GM23338 (cell line): ENCODE measurements around the gene FAM53A. TPM values are rescaled to one million over a fixed set of nuclear protein-coding genes. Genes with fewer than 3 reads are reported as not detected.

Experiments
- ATAC-seq: fragments of 200-7000 bp; cut with Tn5 transposase; 3 replicates; pipeline ENCODE4 v1.9.1; 2020
- DNase-seq: peaks from one replicate; pipeline ENCODE4 v3.0.0-alpha.2; 2015; ENCODE audit warnings: low spot score
- H2AFZ ChIP-seq: fragments of 200-600 bp; sonication (generic); 2 replicates; pipeline ENCODE4 v1.8.0; 2016; ENCODE audit warnings: antibody characterized with exemption, mild to moderate bottlenecking, moderate library complexity
- H3F3A ChIP-seq: fragments of 200-600 bp; sonication (generic); replicated peaks from 2 replicates; pipeline ENCODE4 v1.8.0; 2017; ENCODE audit warnings: antibody characterized with exemption, mixed run types, low read depth
- H3K27ac ChIP-seq: fragments of 200-600 bp; sonication (generic); 2 replicates; pipeline ENCODE4 v1.6.1; 2016; ENCODE audit warnings: low read depth
- H3K27me3 ChIP-seq: fragments of 200-600 bp; sonication (generic); 2 replicates; pipeline ENCODE4 v1.8.0; 2016; ENCODE audit warnings: mild to moderate bottlenecking, mixed run types, moderate library complexity; ENCODE audit not compliant: insufficient read depth
- H3K36me3 ChIP-seq: fragments of 200-600 bp; sonication (generic); 2 replicates; pipeline ENCODE4 v1.8.0; 2016; ENCODE audit warnings: mild to moderate bottlenecking; ENCODE audit not compliant: insufficient read depth
- H3K4me1 ChIP-seq: fragments of 200-600 bp; sonication (generic); 2 replicates; pipeline ENCODE4 v1.8.0; 2016; ENCODE audit warnings: mild to moderate bottlenecking, moderate library complexity; ENCODE audit not compliant: insufficient read depth
- H3K4me2 ChIP-seq: fragments of 200-600 bp; sonication (generic); 2 replicates; pipeline ENCODE4 v1.7.1; 2017; ENCODE audit warnings: mixed run types
- H3K4me3 ChIP-seq: fragments of 200-600 bp; sonication (generic); 2 replicates; pipeline ENCODE4 v1.6.1; 2016; ENCODE audit warnings: mixed run types
- H3K79me2 ChIP-seq: fragments of 200-600 bp; sonication (generic); replicated peaks from 2 replicates; pipeline ENCODE4 v1.8.0; 2017; ENCODE audit warnings: mild to moderate bottlenecking; ENCODE audit not compliant: insufficient read depth
- H3K9me2 ChIP-seq: fragments of 200-600 bp; sonication (generic); 2 replicates; pipeline ENCODE4 v1.8.0; 2017; ENCODE audit not compliant: insufficient read depth
- H4K20me1 ChIP-seq: fragments of 200-600 bp; sonication (generic); replicated peaks from 2 replicates; pipeline ENCODE4 v1.8.0; 2017; ENCODE audit warnings: mild to moderate bottlenecking; ENCODE audit not compliant: insufficient read depth
- H3K27ac Mint-ChIP-seq: 2 replicates; pipeline ENCODE4 v1.8.0; 2020; ENCODE audit warnings: inconsistent platforms, mild to moderate bottlenecking, moderate library complexity, mixed read lengths
- H3K27me3 Mint-ChIP-seq: 3 replicates; pipeline ENCODE4 v1.8.0; 2022; ENCODE audit warnings: low read depth, mild to moderate bottlenecking, moderate library complexity, mixed read lengths, inconsistent platforms; ENCODE audit not compliant: insufficient read depth, poor library complexity
- H3K36me3 Mint-ChIP-seq: 3 replicates; pipeline ENCODE4 v1.8.0; 2021; ENCODE audit warnings: low read depth, mild to moderate bottlenecking, inconsistent platforms, moderate library complexity, mixed read lengths
- H3K4me1 Mint-ChIP-seq: 3 replicates; pipeline ENCODE4 v1.8.0; 2020; ENCODE audit warnings: mild to moderate bottlenecking, inconsistent platforms, mixed read lengths
- H3K4me3 Mint-ChIP-seq: 3 replicates; pipeline ENCODE4 v1.8.0; 2021; ENCODE audit warnings: moderate library complexity, mild to moderate bottlenecking, inconsistent platforms, mixed read lengths
- H3K9me3 Mint-ChIP-seq: 3 replicates; pipeline ENCODE4 v1.8.0; 2020; ENCODE audit warnings: moderate library complexity, mild to moderate bottlenecking, inconsistent platforms, mixed read lengths
- ETS1 ChIP-seq: IDR thresholded peaks from 2 replicates; pipeline ENCODE4 v1.6.1; 2016; ENCODE audit warnings: antibody characterized with exemption
- EZH2 ChIP-seq: fragments of 200-600 bp; sonication (generic); IDR thresholded peaks from one replicate; pipeline ENCODE4 v1.8.0; 2017; ENCODE audit warnings: antibody characterized with exemption, mild to moderate bottlenecking, low read depth; ENCODE audit not compliant: unreplicated experiment
- EZH2phosphoT487 ChIP-seq: fragments of 200-600 bp; sonication (generic); IDR thresholded peaks from one replicate; pipeline ENCODE4 v1.8.1; 2018; ENCODE audit warnings: antibody characterized with exemption; ENCODE audit not compliant: unreplicated experiment
- JUNB ChIP-seq: IDR thresholded peaks from one replicate; pipeline ENCODE4 v1.6.1; 2016; ENCODE audit warnings: antibody characterized with exemption; ENCODE audit not compliant: unreplicated experiment
- ZNF331 ChIP-seq: fragments of 250-450 bp; sonication (Bioruptor Pico); IDR thresholded peaks from 2 replicates; pipeline ENCODE4 v1.5.0; 2020; ENCODE audit warnings: low read depth, mild to moderate bottlenecking, moderate library complexity
- polyA plus RNA-seq: library from polyadenylated mRNA; unstranded; fragments of >200 nt; fragmentation: Nextera tagmentation; extraction: Ambion mirVana; gene quantifications from 2 replicates; pipeline ENCODE4 v1.2.1, GENCODE V29; 2016
- total RNA-seq: library from RNA; depleted of rRNA; stranded (reverse); fragments of >200 nt; shearing (Covaris generic); gene quantifications from 2 replicates; pipeline ENCODE4 v1.2.3, GENCODE V29; 2014
- TF ChIP-seq, protein P1 (sequence below): IDR thresholded peaks from one replicate; pipeline ENCODE4 v1.6.1; 2018; ENCODE audit warnings: antibody characterized with exemption; ENCODE audit not compliant: unreplicated experiment

The FAM53A gene
- total and polyA plus RNA-seq, 2 experiments from 2014 or later = 1.1 to 3.1 TPM

DNA sequence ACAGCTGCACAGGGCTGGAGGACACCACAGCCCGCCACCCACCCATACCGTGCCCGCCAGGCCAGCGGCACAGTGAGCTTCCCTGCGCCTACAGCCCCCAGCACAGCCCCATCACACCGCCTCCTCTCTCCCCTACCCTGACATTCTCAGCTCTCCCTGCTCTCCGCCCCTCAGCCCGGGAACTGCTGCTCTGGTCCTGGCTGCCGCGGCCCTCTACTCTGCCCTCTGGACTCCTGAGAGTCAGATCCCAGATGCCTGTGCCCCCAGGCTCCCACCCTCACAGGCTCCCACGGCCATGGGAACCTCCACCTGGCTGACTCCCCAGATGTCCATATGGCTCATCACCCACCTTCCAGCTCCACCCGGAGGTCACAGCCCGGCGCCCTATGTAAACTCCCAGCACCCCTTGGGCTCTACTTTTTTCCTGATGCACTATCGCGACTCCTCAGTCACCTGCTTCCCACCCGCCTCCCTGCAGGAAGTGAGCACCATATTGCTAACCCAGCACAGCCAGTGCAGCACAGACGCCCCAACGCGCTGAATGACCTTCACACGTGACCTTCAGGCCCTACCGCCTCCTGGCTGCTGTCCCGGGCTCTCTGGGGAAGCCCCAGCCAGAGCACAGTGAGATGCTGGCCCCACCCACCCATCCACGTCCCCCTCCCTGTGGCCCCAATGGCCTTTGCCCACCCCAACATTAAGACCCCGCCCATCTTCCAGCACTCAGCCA, 23.0 kb downstream of the FAM53A start:
- peak; percentile 27; the same call in 2 of the 3 replicates for ATAC-seq
- Histone ChIP-seq H3K79me2 (no peaks in the 10 kb centered on the region), H3K27me3 (no peaks in the 10 kb centered on the region), H4K20me1 (no peaks in the 10 kb centered on the region), H3K4me2 (no peak overlapping the region), H3F3A (no peaks in the 10 kb centered on the region), H3K27ac (no peak overlapping the region), H3K9me2 (no peaks in the 10 kb centered on the region), H3K4me3 (no peak overlapping the region), H3K36me3 (no peaks in the 10 kb centered on the region), H2AFZ (no peak overlapping the region), H3K4me1 (no peaks in the 10 kb centered on the region)
- DNase-seq = no peak
- Mint-ChIP-seq H3K36me3 (no peaks in the 10 kb centered on the region), H3K4me1 (peaks cover 4% of the 10 kb centered on the region), H3K27me3 (peaks cover 2% of the 10 kb centered on the region), H3K9me3 (no peaks in the 10 kb centered on the region; the same call in 2 of the 3 replicates), H3K4me3 (no peak overlapping the region), H3K27ac (no peak overlapping the region)
- TF ChIP-seq JUNB (no peak), EZH2 (no peak), EZH2phosphoT487 (no peak)

GRCh38 chr4:1659104-1660043, 24.7 kb downstream of the FAM53A start:
- no peaks in the 10 kb centered on the region for H3K36me3 ChIP-seq
- H4K20me1 ChIP-seq = no peaks in the 10 kb centered on the region
- no peaks in the 10 kb centered on the region; the same call in 2 of the 3 replicates for H3K9me3 Mint-ChIP-seq
- H3K27me3 Mint-ChIP-seq = peaks cover 4% of the 10 kb centered on the region
- TF ChIP-seq, protein P1, sequence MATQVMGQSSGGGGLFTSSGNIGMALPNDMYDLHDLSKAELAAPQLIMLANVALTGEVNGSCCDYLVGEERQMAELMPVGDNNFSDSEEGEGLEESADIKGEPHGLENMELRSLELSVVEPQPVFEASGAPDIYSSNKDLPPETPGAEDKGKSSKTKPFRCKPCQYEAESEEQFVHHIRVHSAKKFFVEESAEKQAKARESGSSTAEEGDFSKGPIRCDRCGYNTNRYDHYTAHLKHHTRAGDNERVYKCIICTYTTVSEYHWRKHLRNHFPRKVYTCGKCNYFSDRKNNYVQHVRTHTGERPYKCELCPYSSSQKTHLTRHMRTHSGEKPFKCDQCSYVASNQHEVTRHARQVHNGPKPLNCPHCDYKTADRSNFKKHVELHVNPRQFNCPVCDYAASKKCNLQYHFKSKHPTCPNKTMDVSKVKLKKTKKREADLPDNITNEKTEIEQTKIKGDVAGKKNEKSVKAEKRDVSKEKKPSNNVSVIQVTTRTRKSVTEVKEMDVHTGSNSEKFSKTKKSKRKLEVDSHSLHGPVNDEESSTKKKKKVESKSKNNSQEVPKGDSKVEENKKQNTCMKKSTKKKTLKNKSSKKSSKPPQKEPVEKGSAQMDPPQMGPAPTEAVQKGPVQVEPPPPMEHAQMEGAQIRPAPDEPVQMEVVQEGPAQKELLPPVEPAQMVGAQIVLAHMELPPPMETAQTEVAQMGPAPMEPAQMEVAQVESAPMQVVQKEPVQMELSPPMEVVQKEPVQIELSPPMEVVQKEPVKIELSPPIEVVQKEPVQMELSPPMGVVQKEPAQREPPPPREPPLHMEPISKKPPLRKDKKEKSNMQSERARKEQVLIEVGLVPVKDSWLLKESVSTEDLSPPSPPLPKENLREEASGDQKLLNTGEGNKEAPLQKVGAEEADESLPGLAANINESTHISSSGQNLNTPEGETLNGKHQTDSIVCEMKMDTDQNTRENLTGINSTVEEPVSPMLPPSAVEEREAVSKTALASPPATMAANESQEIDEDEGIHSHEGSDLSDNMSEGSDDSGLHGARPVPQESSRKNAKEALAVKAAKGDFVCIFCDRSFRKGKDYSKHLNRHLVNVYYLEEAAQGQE = no peak
- TF ChIP-seq ZNF331 (CRISPR knock-in tag) = no peak
- no peak for TF ChIP-seq ETS1
- H3K4me3 Mint-ChIP-seq = no peak overlapping the region
- no peak overlapping the region for H3K4me2 ChIP-seq
- H3K27ac Mint-ChIP-seq = peak overlapping the region; percentile 56; the same call in 1 of the 2 replicates
- H3K79me2 ChIP-seq = no peaks in the 10 kb centered on the region
- DNase-seq (no peak), ATAC-seq (no peak; the same call in 2 of the 3 replicates)
- H3K27me3 ChIP-seq = no peaks in the 10 kb centered on the region
- no peak overlapping the region for H3K4me3 ChIP-seq
- no peaks in the 10 kb centered on the region for H3K36me3 Mint-ChIP-seq
- H3K4me1 ChIP-seq = no peaks in the 10 kb centered on the region
- no peaks in the 10 kb centered on the region for H3F3A ChIP-seq
- peaks cover 4% of the 10 kb centered on the region for H3K4me1 Mint-ChIP-seq
- no peak overlapping the region for H2AFZ ChIP-seq
- no peak overlapping the region for H3K27ac ChIP-seq
- H3K9me2 ChIP-seq = no peaks in the 10 kb centered on the region
